Measurements from ENCODE around the gene PLXNA4.
"Not testable (repeated sequence)": the region's sequence is repeated elsewhere in the genome, so short reads cannot be mapped to it uniquely, and the experiment has no call there.

The PLXNA4 gene

GRCh38 chr7:132205509-132205908 lies 370.8 kb downstream of the PLXNA4 start:
- no peak for DNase-seq (ENCODE audit: low spot score)

DNA sequence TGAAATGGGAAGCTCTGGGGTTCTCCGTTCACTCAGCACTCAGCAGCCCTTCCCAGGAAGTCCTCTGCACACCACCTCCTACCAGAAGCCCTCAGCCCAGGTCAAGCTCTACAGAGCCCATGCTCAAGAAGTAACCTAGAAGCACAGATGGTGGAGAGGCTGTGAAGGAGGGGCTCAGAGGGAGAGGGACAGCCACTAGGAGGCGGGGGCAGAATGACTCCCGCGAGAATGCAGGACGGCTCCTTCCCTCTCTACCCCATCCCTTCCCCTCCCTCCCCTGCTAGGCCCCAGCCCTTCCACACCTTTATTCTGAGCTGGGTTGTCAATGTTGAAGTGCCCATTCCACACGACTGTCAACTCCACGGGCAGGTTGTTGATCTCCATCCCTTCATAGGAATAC lies 373.2 kb downstream of the PLXNA4 start:
- no peak for DNase-seq (ENCODE audit: low spot score)

- DNase-seq (ENCODE audit: low spot score), result no peak
These were observed 373.7 kb downstream of the PLXNA4 start for GRCh38 chr7:132202541-132202940.

DNA sequence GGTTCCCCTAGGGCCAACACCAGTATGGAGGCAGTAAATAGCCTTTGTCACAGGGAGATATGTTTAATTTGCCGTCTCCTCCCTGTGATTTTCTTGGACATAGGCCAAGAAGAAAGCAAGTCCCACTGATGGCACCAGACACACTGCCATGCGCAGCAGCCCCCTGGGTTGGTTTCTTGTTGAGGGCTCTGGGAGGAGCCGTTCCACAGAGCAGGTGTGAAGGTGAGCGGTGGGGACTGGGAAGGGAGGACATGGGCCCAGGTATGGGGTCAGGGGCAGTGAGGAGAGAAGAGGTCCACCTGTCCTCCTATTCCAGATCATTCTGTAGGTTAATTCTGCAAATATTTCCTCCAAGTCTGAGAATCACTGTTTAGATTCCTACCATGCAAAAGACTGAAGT lies 376.1 kb downstream of the PLXNA4 start:
- no peak for DNase-seq (ENCODE audit: low spot score)

DNA sequence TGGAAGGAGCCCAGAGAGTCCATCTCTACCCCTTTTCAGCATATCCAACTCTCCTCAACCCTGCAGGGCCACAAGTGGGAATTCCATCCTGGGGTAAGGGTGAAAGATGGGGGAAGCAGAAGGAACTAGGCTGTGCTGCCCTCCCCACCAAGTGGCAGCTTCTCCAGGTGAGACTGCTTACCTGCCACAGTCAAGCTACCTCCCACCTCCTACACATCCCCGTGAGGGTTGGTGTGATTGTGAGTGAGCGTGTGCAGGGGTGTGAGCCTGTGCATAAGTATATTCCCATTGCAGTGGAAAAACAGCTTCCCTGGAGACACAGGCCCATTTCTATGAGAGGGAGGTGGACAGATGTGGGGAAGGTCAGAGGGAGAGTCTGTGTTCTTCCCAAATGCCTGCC lies 376.6 kb downstream of the PLXNA4 start:
- no peak for DNase-seq (ENCODE audit: low spot score)

GRCh38 chr7:132197772-132198171 lies 378.5 kb downstream of the PLXNA4 start:
- DNase-seq (ENCODE audit: low spot score), result no peak

DNA sequence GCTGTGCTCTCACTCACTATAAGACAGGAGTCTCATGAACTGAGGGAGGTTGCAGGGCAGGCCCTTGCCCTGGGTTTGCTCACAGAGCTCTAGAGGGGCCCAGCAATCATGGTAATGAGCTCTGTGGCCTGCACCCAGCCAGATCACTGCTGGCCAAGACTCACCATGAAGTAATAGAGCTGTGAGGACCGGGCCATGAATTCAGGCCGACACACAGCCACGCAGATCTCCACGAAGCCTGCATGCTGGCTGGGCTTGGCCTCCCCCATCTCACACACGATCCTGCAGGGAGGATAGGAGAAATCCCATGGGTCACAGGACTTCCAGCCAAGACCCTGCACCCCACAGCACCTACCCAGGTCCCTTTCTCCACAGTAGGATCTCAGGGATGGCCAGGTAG lies 382.4 kb downstream of the PLXNA4 start:
- DNase-seq (ENCODE audit: low spot score), result no peak

GRCh38 chr7:132192809-132193208 lies 383.5 kb downstream of the PLXNA4 start:
- DNase-seq (ENCODE audit: low spot score), result no peak

- DNase-seq (ENCODE audit: low spot score), result no peak
These were observed 384.9 kb downstream of the PLXNA4 start for GRCh38 chr7:132191418-132191817.

GRCh38 chr7:132190683-132191082 lies 385.6 kb downstream of the PLXNA4 start:
- DNase-seq (ENCODE audit: low spot score), result no peak

DNA sequence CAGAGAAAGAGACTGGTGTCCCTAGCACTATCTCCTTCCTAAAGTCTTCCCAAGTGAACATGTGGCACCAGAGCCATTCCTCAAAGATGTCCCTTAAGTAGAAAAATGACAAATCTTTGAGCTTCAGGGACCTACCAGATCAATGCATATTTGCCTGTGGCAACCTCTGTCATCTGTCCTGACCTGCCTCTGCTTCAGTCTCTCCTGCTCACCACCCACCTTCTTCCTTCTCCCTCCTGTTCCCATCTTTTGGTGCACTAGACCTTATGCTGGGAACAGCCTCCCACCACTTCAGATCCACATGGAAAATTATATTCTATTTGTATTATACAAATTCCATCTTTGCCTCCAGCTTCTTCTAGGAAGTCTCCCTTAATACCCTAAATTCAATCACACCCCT lies 386.4 kb downstream of the PLXNA4 start:
- no peak for DNase-seq (ENCODE audit: low spot score)

- no peak for DNase-seq (ENCODE audit: low spot score)
These were observed 388.1 kb downstream of the PLXNA4 start for GRCh38 chr7:132187869-132188789.

DNA sequence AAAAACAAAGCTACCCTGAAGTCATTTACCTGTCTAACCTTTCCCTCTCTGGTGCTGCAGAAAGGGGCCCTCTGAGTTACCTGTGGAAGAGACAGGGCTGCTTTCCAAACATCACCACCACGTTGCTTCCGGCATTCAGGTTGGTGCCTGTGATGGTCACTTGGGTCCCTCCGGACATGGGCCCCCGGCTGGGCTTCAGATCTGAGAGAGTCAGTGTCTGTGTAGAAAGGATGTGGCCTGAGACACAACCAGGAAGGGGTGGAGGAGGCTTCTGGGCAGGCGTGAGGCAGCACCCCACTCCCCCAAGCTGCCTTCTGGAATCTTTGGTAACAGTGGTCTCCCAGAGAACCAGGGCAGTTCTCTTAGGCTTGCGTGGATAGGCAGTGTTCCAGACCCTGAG lies 388.9 kb downstream of the PLXNA4 start:
- no peak for DNase-seq (ENCODE audit: low spot score)

- DNase-seq (ENCODE audit: low spot score), result no peak
These were observed 391.1 kb downstream of the PLXNA4 start for GRCh38 chr7:132185150-132185549.

DNA sequence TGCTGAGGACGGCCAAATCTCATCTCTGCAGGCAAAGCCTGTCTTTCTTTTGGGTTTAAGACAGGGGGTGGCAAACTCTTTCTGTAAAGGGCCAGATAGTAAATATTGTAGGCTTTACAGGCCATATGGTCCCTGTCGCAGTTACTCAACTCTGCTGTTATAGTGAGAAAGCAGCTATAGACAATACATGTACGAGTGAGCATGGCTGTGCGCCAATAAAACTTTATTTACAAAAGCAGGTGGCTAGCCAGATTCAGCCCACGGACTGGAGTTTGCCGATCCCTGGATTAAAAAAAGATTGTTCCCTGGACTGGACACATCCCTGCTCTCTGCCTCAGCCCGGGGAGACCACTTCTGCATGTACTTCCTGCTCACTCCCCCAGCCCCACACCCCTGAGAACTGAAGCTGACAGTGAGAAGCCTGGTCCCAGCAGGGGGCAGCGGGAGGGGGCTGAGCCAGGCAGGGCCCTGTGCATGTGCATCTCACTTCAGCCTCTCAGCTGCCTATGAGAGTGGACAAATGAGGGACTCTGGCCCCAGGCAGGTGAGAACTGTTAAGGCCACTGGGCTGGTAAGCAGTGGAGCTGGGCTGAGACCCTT lies 392.4 kb downstream of the PLXNA4 start:
- DNase-seq (ENCODE audit: low spot score), result no peak

GRCh38 chr7:132182992-132183391 lies 393.3 kb downstream of the PLXNA4 start:
- no peak for DNase-seq (ENCODE audit: low spot score)

DNA sequence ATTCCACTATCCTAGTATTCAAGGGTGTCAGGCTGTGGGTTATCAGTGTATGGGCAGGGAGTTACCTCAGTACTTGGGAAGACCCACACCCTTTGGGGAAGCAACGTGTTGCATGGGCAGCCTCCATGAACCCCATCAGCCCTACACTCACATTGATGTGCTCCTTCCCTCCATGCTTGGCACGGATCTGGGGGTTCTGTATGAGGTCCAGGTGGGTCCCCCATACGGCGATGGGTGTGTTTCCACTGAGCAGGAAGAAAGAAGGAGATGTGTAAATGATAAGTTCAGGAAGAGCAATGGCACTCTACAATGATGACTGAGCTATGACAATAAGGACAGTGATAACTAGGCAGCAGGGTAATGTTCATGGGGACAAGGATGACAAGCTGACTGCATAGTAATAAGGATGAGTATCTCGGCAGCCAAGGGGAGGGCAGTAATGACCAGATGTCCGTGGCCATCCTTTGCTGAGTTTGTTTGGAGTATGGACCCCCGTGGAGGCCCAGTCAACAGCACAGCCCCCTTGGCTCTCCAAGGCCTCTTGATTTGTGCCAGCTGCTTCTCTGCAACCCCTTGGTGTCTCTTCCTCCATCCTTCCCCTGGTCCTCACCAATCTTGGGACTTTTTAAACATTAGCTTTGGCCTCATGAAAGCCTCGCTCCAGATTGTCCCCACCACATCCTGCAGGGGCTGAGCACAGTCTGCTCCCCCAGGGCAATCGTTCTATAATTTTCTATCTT lies 394.2 kb downstream of the PLXNA4 start:
- no peak for DNase-seq (ENCODE audit: low spot score)

DNA sequence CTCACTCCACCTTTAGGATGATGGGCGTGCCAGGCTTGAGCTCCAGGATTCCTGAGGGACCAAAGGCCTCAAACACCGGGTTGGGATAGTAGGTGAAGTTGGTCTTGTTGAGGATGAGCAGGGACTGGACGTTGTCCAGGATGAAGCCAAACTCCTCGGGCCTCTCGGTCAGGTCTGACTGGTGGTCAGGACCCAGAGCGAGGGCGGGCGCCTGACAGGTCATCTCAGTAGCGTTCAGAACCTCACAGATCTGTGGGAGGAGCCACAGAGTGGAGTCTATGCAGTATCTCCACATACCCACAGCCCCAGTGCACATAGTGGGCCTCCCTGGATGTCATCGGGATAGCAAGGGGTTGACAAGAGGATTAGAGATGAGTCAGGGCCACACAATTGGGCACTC lies 394.9 kb downstream of the PLXNA4 start:
- DNase-seq (ENCODE audit: low spot score), result no peak

- no peak for DNase-seq (ENCODE audit: low spot score)
These were observed 395.8 kb downstream of the PLXNA4 start for GRCh38 chr7:132180481-132180880.

GRCh38 chr7:132179681-132180080 lies 396.6 kb downstream of the PLXNA4 start:
- no peak for DNase-seq (ENCODE audit: low spot score)

GRCh38 chr7:132179080-132179430 lies 397.2 kb downstream of the PLXNA4 start:
- DNase-seq (ENCODE audit: low spot score), result no peak

GRCh38 chr7:132178402-132179079 lies 397.7 kb downstream of the PLXNA4 start:
- not testable (repeated sequence) for DNase-seq (ENCODE audit: low spot score)

All from pons (tissue), 1 donor.